SK-N-SH treated with all-trans-retinoic acid at 6 μM for 48 hours (cell line): ENCODE data around the gene LEAP2.

Experiments used
- ARNTL ChIP-seq: fragments of 450-650 bp; formaldehyde crosslinking; IDR thresholded peaks from 2 replicates; pipeline ENCODE4 v1.5.0; 2020; ENCODE audit warnings: low read depth, mild to moderate bottlenecking, moderate library complexity, borderline replicate concordance
- CSDC2 ChIP-seq: fragments of 250-450 bp; sonication (Bioruptor Pico); IDR thresholded peaks from 2 replicates; pipeline ENCODE4 v1.5.0; 2020; ENCODE audit warnings: mild to moderate bottlenecking, moderate library complexity
- ISL1 ChIP-seq: fragments of 250-450 bp; sonication (Bioruptor Pico); IDR thresholded peaks from 2 replicates; pipeline ENCODE4 v2.1.2; 2022; ENCODE audit warnings: mild to moderate bottlenecking, moderate library complexity
- OSR1 ChIP-seq: fragments of 250-450 bp; sonication (Bioruptor Pico); IDR thresholded peaks from 2 replicates; pipeline ENCODE4 v1.8.0; 2022; ENCODE audit warnings: moderate library complexity, mild to moderate bottlenecking, inconsistent platforms
- RARB ChIP-seq: fragments of 250-450 bp; sonication (Bioruptor Pico); IDR thresholded peaks from 2 replicates; pipeline ENCODE4 v1.8.0; 2021; ENCODE audit warnings: mild to moderate bottlenecking, moderate library complexity
- SNAI2 ChIP-seq: fragments of 250-450 bp; sonication (Bioruptor Pico); IDR thresholded peaks from 2 replicates; pipeline ENCODE4 v1.5.0; 2020; ENCODE audit warnings: mild to moderate bottlenecking, moderate library complexity
- ZC3H10 ChIP-seq: fragments of 250-450 bp; sonication (Bioruptor Pico); IDR thresholded peaks from 2 replicates; pipeline ENCODE4 v1.5.1; 2021; ENCODE audit warnings: mild to moderate bottlenecking, moderate library complexity
- ZFP3 ChIP-seq: fragments of 250-450 bp; sonication (Bioruptor Pico); IDR thresholded peaks from 2 replicates; pipeline ENCODE4 v1.5.0; 2020; ENCODE audit warnings: mild to moderate bottlenecking, moderate library complexity
- ZFP30 ChIP-seq: fragments of 450-650 bp; formaldehyde crosslinking; IDR thresholded peaks from 2 replicates; pipeline ENCODE4 v1.5.0; 2022; ENCODE audit warnings: mild to moderate bottlenecking, moderate library complexity
- ZNF565 ChIP-seq: fragments of 450-650 bp; formaldehyde crosslinking; conservative IDR thresholded peaks from 2 replicates; pipeline ENCODE4 v1.5.0; 2020; ENCODE audit warnings: low read depth, mild to moderate bottlenecking, moderate library complexity
- ZNF70 ChIP-seq: fragments of 450-650 bp; formaldehyde crosslinking; IDR thresholded peaks from 2 replicates; pipeline ENCODE4 v1.5.0; 2020; ENCODE audit warnings: mild to moderate bottlenecking, moderate library complexity
- ZNF8 ChIP-seq: fragments of 450-650 bp; formaldehyde crosslinking; IDR thresholded peaks from 2 replicates; pipeline ENCODE4 v1.5.0; 2020; ENCODE audit warnings: mild to moderate bottlenecking, moderate library complexity
- TF ChIP-seq, protein P1 (sequence below): fragments of 250-450 bp; sonication (Bioruptor Pico); IDR thresholded peaks from 2 replicates; pipeline ENCODE4 v1.8.0; 2020; ENCODE audit warnings: mild to moderate bottlenecking, moderate library complexity, borderline replicate concordance
- TF ChIP-seq, protein P2 (sequence below): fragments of 250-450 bp; sonication (Bioruptor Pico); IDR thresholded peaks from 2 replicates; pipeline ENCODE4 v1.5.0; 2020; ENCODE audit warnings: mild to moderate bottlenecking, moderate library complexity

DNA sequence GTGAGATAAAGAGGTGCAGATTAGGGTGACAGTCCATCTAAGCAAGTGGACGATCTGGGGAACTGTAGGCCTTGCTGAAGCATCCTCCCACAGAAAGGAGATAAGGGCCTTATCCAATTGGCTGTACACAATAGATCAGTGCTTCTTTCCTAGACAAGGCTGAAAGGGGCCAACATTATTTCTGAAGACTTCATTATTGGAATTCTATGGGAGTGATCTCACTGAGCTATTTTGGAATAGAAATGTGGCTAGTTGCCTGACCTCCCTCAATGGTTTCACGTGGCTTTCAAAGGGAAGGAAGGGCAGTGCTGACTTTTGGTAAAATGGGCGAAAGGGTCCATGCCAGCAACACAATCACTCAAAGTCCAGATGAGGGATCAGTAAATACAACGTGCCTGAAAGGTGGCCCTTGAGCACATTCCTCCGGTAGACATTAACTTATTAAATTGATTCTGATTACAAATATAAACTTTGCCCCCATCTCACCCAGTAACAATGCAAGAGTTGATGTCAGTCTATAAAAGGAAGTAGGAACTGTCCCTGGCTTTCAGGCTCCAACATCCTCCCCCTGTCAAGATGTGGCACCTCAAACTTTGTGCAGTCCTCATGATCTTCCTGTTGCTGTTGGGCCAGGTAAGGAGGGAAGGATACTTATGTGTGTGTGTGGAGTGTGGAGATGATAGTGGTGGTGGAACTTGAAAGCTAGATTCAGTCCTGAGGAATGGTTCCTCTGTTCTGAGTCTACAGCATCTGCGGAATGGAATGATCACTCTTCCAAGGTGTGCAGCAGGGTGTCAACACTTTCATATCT lies at the start of gene LEAP2:
- TF ChIP-seq ZFP30, result no peak
- TF ChIP-seq, protein P1, sequence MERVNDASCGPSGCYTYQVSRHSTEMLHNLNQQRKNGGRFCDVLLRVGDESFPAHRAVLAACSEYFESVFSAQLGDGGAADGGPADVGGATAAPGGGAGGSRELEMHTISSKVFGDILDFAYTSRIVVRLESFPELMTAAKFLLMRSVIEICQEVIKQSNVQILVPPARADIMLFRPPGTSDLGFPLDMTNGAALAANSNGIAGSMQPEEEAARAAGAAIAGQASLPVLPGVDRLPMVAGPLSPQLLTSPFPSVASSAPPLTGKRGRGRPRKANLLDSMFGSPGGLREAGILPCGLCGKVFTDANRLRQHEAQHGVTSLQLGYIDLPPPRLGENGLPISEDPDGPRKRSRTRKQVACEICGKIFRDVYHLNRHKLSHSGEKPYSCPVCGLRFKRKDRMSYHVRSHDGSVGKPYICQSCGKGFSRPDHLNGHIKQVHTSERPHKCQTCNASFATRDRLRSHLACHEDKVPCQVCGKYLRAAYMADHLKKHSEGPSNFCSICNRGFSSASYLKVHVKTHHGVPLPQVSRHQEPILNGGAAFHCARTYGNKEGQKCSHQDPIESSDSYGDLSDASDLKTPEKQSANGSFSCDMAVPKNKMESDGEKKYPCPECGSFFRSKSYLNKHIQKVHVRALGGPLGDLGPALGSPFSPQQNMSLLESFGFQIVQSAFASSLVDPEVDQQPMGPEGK (CRISPR knock-in tag), result no peak
- no peak for TF ChIP-seq ZFP3 (CRISPR knock-in tag)
- no peak for TF ChIP-seq ARNTL (CRISPR knock-in tag)
- no peak for TF ChIP-seq RARB
- TF ChIP-seq ISL1 (CRISPR knock-in tag), result no peak
- TF ChIP-seq, protein P2, sequence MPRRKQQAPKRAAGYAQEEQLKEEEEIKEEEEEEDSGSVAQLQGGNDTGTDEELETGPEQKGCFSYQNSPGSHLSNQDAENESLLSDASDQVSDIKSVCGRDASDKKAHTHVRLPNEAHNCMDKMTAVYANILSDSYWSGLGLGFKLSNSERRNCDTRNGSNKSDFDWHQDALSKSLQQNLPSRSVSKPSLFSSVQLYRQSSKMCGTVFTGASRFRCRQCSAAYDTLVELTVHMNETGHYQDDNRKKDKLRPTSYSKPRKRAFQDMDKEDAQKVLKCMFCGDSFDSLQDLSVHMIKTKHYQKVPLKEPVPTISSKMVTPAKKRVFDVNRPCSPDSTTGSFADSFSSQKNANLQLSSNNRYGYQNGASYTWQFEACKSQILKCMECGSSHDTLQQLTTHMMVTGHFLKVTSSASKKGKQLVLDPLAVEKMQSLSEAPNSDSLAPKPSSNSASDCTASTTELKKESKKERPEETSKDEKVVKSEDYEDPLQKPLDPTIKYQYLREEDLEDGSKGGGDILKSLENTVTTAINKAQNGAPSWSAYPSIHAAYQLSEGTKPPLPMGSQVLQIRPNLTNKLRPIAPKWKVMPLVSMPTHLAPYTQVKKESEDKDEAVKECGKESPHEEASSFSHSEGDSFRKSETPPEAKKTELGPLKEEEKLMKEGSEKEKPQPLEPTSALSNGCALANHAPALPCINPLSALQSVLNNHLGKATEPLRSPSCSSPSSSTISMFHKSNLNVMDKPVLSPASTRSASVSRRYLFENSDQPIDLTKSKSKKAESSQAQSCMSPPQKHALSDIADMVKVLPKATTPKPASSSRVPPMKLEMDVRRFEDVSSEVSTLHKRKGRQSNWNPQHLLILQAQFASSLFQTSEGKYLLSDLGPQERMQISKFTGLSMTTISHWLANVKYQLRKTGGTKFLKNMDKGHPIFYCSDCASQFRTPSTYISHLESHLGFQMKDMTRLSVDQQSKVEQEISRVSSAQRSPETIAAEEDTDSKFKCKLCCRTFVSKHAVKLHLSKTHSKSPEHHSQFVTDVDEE (CRISPR knock-in tag), result no peak
- TF ChIP-seq SNAI2 (CRISPR knock-in tag), result no peak
- no peak for TF ChIP-seq ZNF565 (CRISPR knock-in tag)
- TF ChIP-seq OSR1 (CRISPR knock-in tag), result no peak
- no peak for TF ChIP-seq ZNF8 (CRISPR knock-in tag)
- TF ChIP-seq ZNF70 (CRISPR knock-in tag), result no peak
- no peak for TF ChIP-seq ZC3H10 (CRISPR knock-in tag)
- TF ChIP-seq CSDC2 (CRISPR knock-in tag), result no peak
